GM12878 (cell line): ENCODE data around the gene DUOX2. TPM values are rescaled to one million over a fixed set of nuclear protein-coding genes. Genes with fewer than 3 reads are reported as not detected.

Source experiments
- ATAC-seq: fragments of 200-7000 bp; cut with Tn5 transposase; 3 replicates; pipeline ENCODE4 v1.9.1; 2020; ENCODE audit warnings: mild to moderate bottlenecking, moderate library complexity
- BruUV-seq: library from RNA; stranded (reverse); fragments of 400-500 nt; replicated peaks from 2 replicates; lab custom pipeline; 2021; lab: Mats Ljungman, UMichigan
- CTCF ChIA-PET: fragments of 300-600 bp; sonication (Branson Sonifier 250); formaldehyde crosslinking; extraction: SDS; loops from one replicate; lab custom pipeline; 2021; ENCODE audit warnings: inconsistent platforms; lab: Yijun Ruan, JAX
- POLR2A ChIA-PET: fragments of 350-600 bp; formaldehyde crosslinking; extraction: SDS; loops from one replicate; lab custom pipeline; 2021; ENCODE audit warnings: inconsistent platforms; lab: Charles Lee
- RAD21 ChIA-PET: fragments of 300-600 bp; sonication (Branson Sonifier 250); formaldehyde crosslinking; loops from one replicate; lab custom pipeline; 2023; ENCODE audit warnings: antibody characterized with exemption; ENCODE audit not compliant: unreplicated experiment; lab: Charles Lee
- SMC1A ChIA-PET: fragments of 300-600 bp; sonication (Branson Sonifier 250); formaldehyde crosslinking; loops from one replicate; lab custom pipeline; 2023; ENCODE audit not compliant: unreplicated experiment, uncharacterized antibody; lab: Charles Lee
- DNase-seq: peaks from one replicate; pipeline ENCODE4 v3.0.0-alpha.2; 2011; ENCODE audit warnings: low read depth, low spot score
- FAIRE-seq: peaks from 3 replicates; lab custom pipeline; 2011; peaks lifted over from hg19 to GRCh38; lab: Jason Lieb, UNC
- H2AFZ ChIP-seq: 2 replicates; pipeline ENCODE4 v1.6.0; 2011; ENCODE audit warnings: low read depth, low read length, control low read depth; ENCODE audit not compliant: control insufficient read depth
- H3K27ac ChIP-seq: 2 replicates; pipeline ENCODE4 v1.5.1; 2011; ENCODE audit warnings: control low read depth; ENCODE audit not compliant: control insufficient read depth, insufficient read depth
- H3K27me3 ChIP-seq, 2 experiments: replicated peaks in 1 of 2; 2 replicates each; pipeline versions ENCODE4 v1.6.0 to v1.6.1; 2011; ENCODE audit warnings: low read length in 1 of 2; ENCODE audit not compliant: control insufficient read depth in 2 of 2, insufficient read depth in 2 of 2
- H3K36me3 ChIP-seq, 2 experiments: 2 replicates each; pipeline ENCODE4 v1.5.1; 2011; ENCODE audit warnings: low read length in 1 of 2; ENCODE audit not compliant: control insufficient read depth in 2 of 2, insufficient read depth in 2 of 2
- H3K4me1 ChIP-seq: 2 replicates; pipeline ENCODE4 v1.6.1; 2011; ENCODE audit warnings: mild to moderate bottlenecking, low read length, moderate library complexity, mixed read lengths; ENCODE audit not compliant: control insufficient read depth, insufficient read depth
- H3K4me2 ChIP-seq: 2 replicates; pipeline ENCODE4 v1.6.0; 2011; ENCODE audit warnings: control low read depth; ENCODE audit not compliant: control insufficient read depth, insufficient read depth
- H3K4me3 ChIP-seq: fragments of 200-600 bp; sonication (generic); 2 replicates; pipeline ENCODE4 v1.5.1; 2016
- H3K79me2 ChIP-seq: 2 replicates; pipeline ENCODE4 v1.6.0; 2011; ENCODE audit warnings: low read length; ENCODE audit not compliant: control insufficient read depth, insufficient read depth
- H3K9ac ChIP-seq: 2 replicates; pipeline ENCODE4 v1.8.0; 2011; ENCODE audit warnings: low read length, control low read depth, mixed read lengths; ENCODE audit not compliant: control insufficient read depth, insufficient read depth
- H3K9me3 ChIP-seq: replicated peaks from 3 replicates; pipeline ENCODE4 v1.5.1; 2011; ENCODE audit warnings: mild to moderate bottlenecking, low read length; ENCODE audit not compliant: control insufficient read depth, insufficient read depth
- H4K20me1 ChIP-seq: 2 replicates; pipeline ENCODE4 v1.6.0; 2011; ENCODE audit not compliant: control insufficient read depth, insufficient read depth
- BRCA1 ChIP-seq: IDR thresholded peaks from 2 replicates; pipeline ENCODE4 v1.6.1; 2011; ENCODE audit warnings: low read depth, low read length, improper control_type of control experiment
- CHD2 ChIP-seq: IDR thresholded peaks from 2 replicates; pipeline ENCODE4 v1.6.1; 2011; ENCODE audit warnings: low read depth, low read length, improper control_type of control experiment, borderline replicate concordance
- CUX1 ChIP-seq: IDR thresholded peaks from 2 replicates; pipeline ENCODE4 v1.6.1; 2012; ENCODE audit warnings: improper control_type of control experiment, low read depth, low read length; ENCODE audit not compliant: insufficient replicate concordance
- EZH2 ChIP-seq: IDR thresholded peaks from 2 replicates; pipeline ENCODE4 v1.6.1; 2012; ENCODE audit warnings: low read depth, mild to moderate bottlenecking, control low read depth, inconsistent platforms, low read length, borderline replicate concordance; ENCODE audit not compliant: control insufficient read depth
- HDAC2 ChIP-seq: fragments of 200-600 bp; sonication (generic); IDR thresholded peaks from 2 replicates; pipeline ENCODE4 v1.6.1; 2017
- MTA2 ChIP-seq: fragments of 450-650 bp; IDR thresholded peaks from 2 replicates; pipeline ENCODE4 v1.6.1; 2016; ENCODE audit warnings: low read depth, mild to moderate bottlenecking, moderate library complexity
- NR2C2 ChIP-seq: IDR thresholded peaks from 2 replicates; pipeline ENCODE4 v1.6.1; 2011; ENCODE audit warnings: borderline replicate concordance, low read depth; ENCODE audit not compliant: control insufficient read depth, insufficient read length
- SUZ12 ChIP-seq: fragments of 200-600 bp; sonication (generic); IDR thresholded peaks from one replicate; pipeline ENCODE4 v1.6.1; 2018; ENCODE audit warnings: antibody characterized with exemption, mild to moderate bottlenecking; ENCODE audit not compliant: unreplicated experiment
- USF1 ChIP-seq: IDR thresholded peaks from 2 replicates; pipeline ENCODE4 v1.6.1; 2011; ENCODE audit warnings: borderline replicate concordance, low read depth, mild to moderate bottlenecking, moderate library complexity, mixed read lengths, low read length; ENCODE audit not compliant: insufficient read depth; ENCODE audit errors: extremely low read length
- YY1 ChIP-seq: IDR thresholded peaks from 2 replicates; pipeline ENCODE4 v1.6.1; 2011; ENCODE audit warnings: low read depth, mild to moderate bottlenecking, low read length
- ZBTB4 ChIP-seq: fragments of 450-650 bp; formaldehyde crosslinking; IDR thresholded peaks from 2 replicates; pipeline ENCODE4 v1.4.0; 2022; ENCODE audit warnings: mild to moderate bottlenecking, moderate library complexity
- WGBS: methylation state at CpG from one replicate; pipeline ENCODE4 v1.1.6; 2016; ENCODE audit warnings: low lambda C conversion rate; ENCODE audit not compliant: insufficient replicate concordance, insufficient coverage; ENCODE audit errors: missing lambda C conversion rate; 5-methylcytosine and 5-hydroxymethylcytosine counted together
- in situ Hi-C: fragments of 300-500 bp; cut with MboI; formaldehyde crosslinking; loops from 9 replicates; pipeline ENCODE4 v1.14.3; 2018; ENCODE audit warnings: mixed read lengths
- intact Hi-C: fragments of 100-400 bp; cut with micrococcal nuclease; formaldehyde crosslinking; loops from one replicate; pipeline ENCODE4 v1.14.2; 2022; ENCODE audit not compliant: unreplicated experiment
- polyA plus RNA-seq, 11 experiments: library from polyadenylated mRNA; depleted of rRNA in 4 of 11; unstranded in 6 of 11; stranded (reverse) in 5 of 11; fragments of >200 nt; fragmentation: Nextera tagmentation in 4 of 11; fragmentation: Illumina TruSeq in 1 of 11; extraction: Ambion mirVana in 4 of 11; extraction: Trizol in 1 of 11; gene quantifications; 1 replicate in 1 of 11; 2 replicates in 10 of 11; pipeline versions ENCODE4 v1.2.1 to v1.2.3, GENCODE V29; 2011 to 2016; ENCODE audit warnings: inconsistent platforms in 2 of 11, missing spikeins in 2 of 11, low read depth in 1 of 11
- total RNA-seq, 4 experiments: library from RNA; depleted of rRNA in 3 of 4; stranded (reverse); fragments of >200 nt in 3 of 4; fragmentation: Illumina TruSeq in 1 of 4; extraction: Trizol in 1 of 4; gene quantifications; 2 replicates each; pipeline versions ENCODE4 v1.2.1 to v1.2.3, GENCODE V29; 2013 to 2021
- TF ChIP-seq, protein P1 (sequence below): fragments of 450-650 bp; IDR thresholded peaks from 2 replicates; pipeline ENCODE4 v1.6.1; 2016; ENCODE audit warnings: mild to moderate bottlenecking

Gene DUOX2
- total and polyA plus RNA-seq, 10 of the 15 experiments (the other 5 are each of a cell fraction or from before 2014, with no cell fraction given) = 0.05 TPM; not detected in 9

GRCh38 chr15:45114751-45115085 is 746 bp upstream of the DUOX2 start:
- ChIA-PET RAD21 (no interaction called here), CTCF (interaction anchor here (1.3 kb wide), 1 partner anchor 11 kb away, joined by 5 read pairs; no protein-coding TSS in a partner anchor), POLR2A (no interaction called here), SMC1A (no interaction called here)
- H3K4me3 ChIP-seq = no peak overlapping the region
- H3K9ac ChIP-seq = no peak overlapping the region
- in situ Hi-C loops = loop anchor here (10.0 kb wide), 1 partner anchor 60 kb away; no protein-coding TSS in a partner anchor
- peaks cover 24 to 39% of the 10 kb centered on the region in 2 experiments for H3K27me3 ChIP-seq
- no peaks in the 10 kb centered on the region for H3K79me2 ChIP-seq
- 0% methylated on average over 2 of the region's 2 CpGs for WGBS
- intact Hi-C loops = no loop called here
- no peaks in the 10 kb centered on the region; the same call in 1 of the 2 replicates for H3K4me1 ChIP-seq
- FAIRE-seq (no peak), ATAC-seq (no peak), DNase-seq (no peak)
- no TSS peak for BruUV-seq
- no peak overlapping the region for H2AFZ ChIP-seq
- H3K36me3 ChIP-seq = no peaks in the 10 kb centered on the region
- H4K20me1 ChIP-seq = no peaks in the 10 kb centered on the region
- H3K9me3 ChIP-seq = no peaks in the 10 kb centered on the region
- H3K27ac ChIP-seq = no peak overlapping the region
- no peak overlapping the region for H3K4me2 ChIP-seq
- TF ChIP-seq YY1 = no peak
- TF ChIP-seq NR2C2 = no peak
- no peak for TF ChIP-seq CHD2
- no peak for TF ChIP-seq USF1
- TF ChIP-seq CUX1 = no peak
- TF ChIP-seq, protein P1, sequence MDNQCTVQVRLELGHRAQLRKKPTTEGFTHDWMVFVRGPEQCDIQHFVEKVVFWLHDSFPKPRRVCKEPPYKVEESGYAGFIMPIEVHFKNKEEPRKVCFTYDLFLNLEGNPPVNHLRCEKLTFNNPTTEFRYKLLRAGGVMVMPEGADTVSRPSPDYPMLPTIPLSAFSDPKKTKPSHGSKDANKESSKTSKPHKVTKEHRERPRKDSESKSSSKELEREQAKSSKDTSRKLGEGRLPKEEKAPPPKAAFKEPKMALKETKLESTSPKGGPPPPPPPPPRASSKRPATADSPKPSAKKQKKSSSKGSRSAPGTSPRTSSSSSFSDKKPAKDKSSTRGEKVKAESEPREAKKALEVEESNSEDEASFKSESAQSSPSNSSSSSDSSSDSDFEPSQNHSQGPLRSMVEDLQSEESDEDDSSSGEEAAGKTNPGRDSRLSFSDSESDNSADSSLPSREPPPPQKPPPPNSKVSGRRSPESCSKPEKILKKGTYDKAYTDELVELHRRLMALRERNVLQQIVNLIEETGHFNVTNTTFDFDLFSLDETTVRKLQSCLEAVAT = no peak
- TF ChIP-seq SUZ12 = no peak
- TF ChIP-seq BRCA1 = no peak
- no peak for TF ChIP-seq MTA2
- no peak for TF ChIP-seq EZH2
- TF ChIP-seq HDAC2 = no peak
- TF ChIP-seq ZBTB4 (CRISPR knock-in tag) = no peak
